ENCODE measurements around the gene GYS2.

GRCh38 chr12:21649034-21649433, 44.4 kb upstream of the GYS2 start:
- no peak for TF ChIP-seq CTCF (IDR thresholded peaks at IDR 0.05)
- no peak for TF ChIP-seq POLR2A (IDR thresholded peaks at IDR 0.05)

All from lower leg skin (tissue), 3 donors.